Parathyroid adenoma (tissue), 2 donors: ENCODE data around the gene PCDHA4.
"Not testable (repeated sequence)": the region's sequence is repeated elsewhere in the genome, so short reads cannot be mapped to it uniquely, and the experiment has no call there.

ENCODE experiments used
- H2AFZ ChIP-seq: fragments of 300-600 bp; sonication (generic); one replicate; pipeline ENCODE4 v1.7.0; 2017; ENCODE audit warnings: antibody characterized with exemption, mild to moderate bottlenecking
- H3K27ac ChIP-seq: fragments of 300-600 bp; sonication (generic); one replicate; pipeline ENCODE4 v1.7.0; 2017
- H3K27me3 ChIP-seq: fragments of 300-600 bp; sonication (generic); one replicate; pipeline ENCODE4 v1.7.0; 2017; ENCODE audit warnings: low read length; ENCODE audit not compliant: control insufficient read depth, insufficient read depth
- H3K36me3 ChIP-seq: fragments of 300-600 bp; sonication (generic); one replicate; pipeline ENCODE4 v1.7.0; 2017; ENCODE audit warnings: low read length; ENCODE audit not compliant: control insufficient read depth, insufficient read depth
- H3K4me1 ChIP-seq: fragments of 300-600 bp; sonication (generic); one replicate; pipeline ENCODE4 v1.7.0; 2017; ENCODE audit warnings: control low read depth
- H3K4me2 ChIP-seq: fragments of 300-600 bp; sonication (generic); one replicate; pipeline ENCODE4 v1.7.0; 2017; ENCODE audit warnings: low read length
- H3K4me3 ChIP-seq: fragments of 300-600 bp; sonication (generic); one replicate; pipeline ENCODE4 v1.7.0; 2017; ENCODE audit warnings: low read depth, low read length
- H3K79me2 ChIP-seq: fragments of 300-600 bp; sonication (generic); one replicate; pipeline ENCODE4 v1.7.0; 2017; ENCODE audit warnings: control low read depth
- H3K9ac ChIP-seq: fragments of 300-600 bp; sonication (generic); one replicate; pipeline ENCODE4 v1.7.0; 2017; ENCODE audit warnings: mild to moderate bottlenecking
- H3K9me3 ChIP-seq: fragments of 300-600 bp; sonication (generic); one replicate; pipeline ENCODE4 v1.7.0; 2017; ENCODE audit warnings: low read length; ENCODE audit not compliant: control insufficient read depth
- CTCF ChIP-seq: fragments of 300-600 bp; sonication (generic); IDR thresholded peaks from one replicate; pipeline ENCODE4 v1.7.0; 2017; ENCODE audit warnings: antibody characterized with exemption, mild to moderate bottlenecking
- donor health status: primary hyperparathyroidism.

PCDHA4 gene

GRCh38 chr5:140835622-140836510 lies 29.0 kb downstream of the PCDHA4 start:
- Histone ChIP-seq H3K27me3 (no peaks in the 10 kb centered on the region), H3K36me3 (no peaks in the 10 kb centered on the region), H2AFZ (no peak overlapping the region), H3K9ac (no peak overlapping the region), H3K4me2 (no peak overlapping the region), H3K79me2 (no peaks in the 10 kb centered on the region), H3K27ac (no peak overlapping the region), H3K4me3 (no peak overlapping the region), H3K4me1 (no peaks in the 10 kb centered on the region), H3K9me3 (no peaks in the 10 kb centered on the region)
- TF ChIP-seq CTCF = no peak

DNA sequence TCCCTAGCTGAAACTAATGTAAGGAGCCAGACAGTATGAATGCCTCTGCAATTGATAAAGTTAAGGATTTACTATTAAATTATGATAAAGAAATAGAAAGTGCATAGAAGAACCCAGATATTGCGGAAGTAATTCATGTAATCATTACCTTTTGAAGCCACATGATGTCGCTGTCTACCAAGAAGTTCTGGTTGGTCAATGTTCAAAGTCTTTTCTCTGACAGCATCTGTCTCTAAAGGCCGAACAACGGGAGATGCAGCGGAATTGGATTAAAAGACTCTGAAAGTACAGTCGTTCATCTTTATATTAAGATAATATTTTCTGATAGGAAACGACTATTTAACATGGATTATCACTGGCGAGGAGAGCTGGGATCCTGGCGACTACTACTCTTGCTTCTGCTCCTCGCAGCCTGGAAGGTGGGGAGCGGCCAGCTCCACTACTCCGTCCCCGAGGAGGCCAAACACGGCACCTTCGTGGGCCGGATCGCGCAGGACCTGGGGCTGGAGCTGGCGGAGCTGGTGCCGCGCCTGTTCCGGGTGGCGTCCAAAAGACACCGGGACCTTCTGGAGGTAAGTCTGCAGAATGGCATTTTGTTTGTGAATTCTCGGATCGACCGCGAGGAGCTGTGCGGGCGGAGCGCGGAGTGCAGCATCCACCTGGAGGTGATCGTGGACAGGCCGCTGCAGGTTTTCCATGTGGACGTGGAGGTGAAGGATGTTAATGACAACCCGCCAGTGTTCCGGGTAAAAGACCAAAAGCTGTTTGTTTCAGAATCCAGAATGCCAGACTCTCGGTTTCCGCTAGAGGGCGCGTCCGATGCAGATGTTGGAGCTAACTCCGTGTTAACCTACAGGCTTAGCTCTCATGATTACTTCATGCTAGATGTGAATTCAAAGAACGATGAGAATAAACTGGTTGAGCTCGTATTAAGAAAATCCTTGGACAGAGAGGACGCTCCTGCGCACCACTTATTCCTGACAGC lies 34.4 kb downstream of the PCDHA4 start, which contains the start of gene PCDHA8:
TSS of gene PCDHA8 (plus strand) at position 210 of the 985 bp plus-strand sequence. CDS start at position 345, 135 bp downstream.
- no peaks in the 10 kb centered on the region for H3K9me3 ChIP-seq

GRCh38 chr5:140842798-140843733 lies 36.2 kb downstream of the PCDHA4 start:
- no peaks in the 10 kb centered on the region for H3K9me3 ChIP-seq
- no peaks in the 10 kb centered on the region for H3K4me1 ChIP-seq
- H2AFZ ChIP-seq = no peak overlapping the region
- no peak overlapping the region for H3K9ac ChIP-seq
- TF ChIP-seq CTCF = no peak
- H3K4me2 ChIP-seq = no peak overlapping the region
- H3K27ac ChIP-seq = no peak overlapping the region
- no peak overlapping the region for H3K4me3 ChIP-seq
- H3K27me3 ChIP-seq = no peaks in the 10 kb centered on the region
- H3K36me3 ChIP-seq = no peaks in the 10 kb centered on the region
- no peaks in the 10 kb centered on the region for H3K79me2 ChIP-seq

More for the DNA sequence above, 34.4 kb downstream of the PCDHA4 start, which contains the start of gene PCDHA8:
- H2AFZ ChIP-seq = no peak within 1 kb of the TSS
- H3K27me3 ChIP-seq = no peaks in the 10 kb centered on the region
- H3K9ac ChIP-seq = no peak within 1 kb of the TSS
- TF ChIP-seq CTCF = no peak
- H3K79me2 ChIP-seq = no peaks in the 10 kb centered on the region
- H3K4me2 ChIP-seq = no peak within 1 kb of the TSS
- H3K4me1 ChIP-seq = no peaks in the 10 kb centered on the region
- H3K36me3 ChIP-seq = no peaks in the 10 kb centered on the region
- H3K27ac ChIP-seq = no peak within 1 kb of the TSS
- no peak within 1 kb of the TSS for H3K4me3 ChIP-seq

- not testable (repeated sequence) for H3K36me3 ChIP-seq
Measured at GRCh38 chr5:140848139-140849102, 41.6 kb downstream of the PCDHA4 start, which contains the start of gene PCDHA9. TSS of gene PCDHA9 (plus strand) at chr5:140848382. CDS start at chr5:140848496, 114 bp downstream.

GRCh38 chr5:140849831-140850634 lies 43.2 kb downstream of the PCDHA4 start:
- not testable (repeated sequence) for H3K9ac ChIP-seq, H2AFZ ChIP-seq, H3K4me2 ChIP-seq, H3K9me3 ChIP-seq, H3K27ac ChIP-seq, H3K79me2 ChIP-seq, H3K4me1 ChIP-seq, H3K27me3 ChIP-seq, H3K4me3 ChIP-seq, H3K36me3 ChIP-seq

More at GRCh38 chr5:140848139-140849102, 41.6 kb downstream of the PCDHA4 start, which contains the start of gene PCDHA9:
- not testable (repeated sequence) for H3K27ac ChIP-seq, H3K4me2 ChIP-seq, H3K4me1 ChIP-seq, H3K79me2 ChIP-seq, H3K9ac ChIP-seq, H3K4me3 ChIP-seq, H3K9me3 ChIP-seq, H2AFZ ChIP-seq, H3K27me3 ChIP-seq
